Neutrophil (primary cell): ENCODE results near the gene DRC7.

Experiments
- H3K27ac ChIP-seq: fragments of 200-600 bp; sonication (generic); 2 replicates; pipeline ENCODE4 v1.5.1; 2016; ENCODE audit warnings: mild to moderate bottlenecking, moderate library complexity
- H3K27me3 ChIP-seq: fragments of 200-600 bp; sonication (generic); 2 replicates; pipeline ENCODE4 v1.6.0; 2016; ENCODE audit warnings: mild to moderate bottlenecking
- H3K36me3 ChIP-seq: fragments of 200-600 bp; sonication (generic); 2 replicates; pipeline ENCODE4 v1.5.1; 2017
- H3K4me1 ChIP-seq, 2 experiments: fragments of 200-600 bp in 1 of 2; sonication (generic) in 1 of 2; 1 replicate in 1 of 2; 2 replicates in 1 of 2; pipeline versions ENCODE4 v1.5.1 to v1.6.1; 2013 to 2016; ENCODE audit warnings: low read depth in 1 of 2, low read length in 1 of 2, mild to moderate bottlenecking in 1 of 2, moderate library complexity in 1 of 2; ENCODE audit not compliant: control insufficient read depth in 1 of 2, insufficient read depth in 1 of 2
- H3K4me3 ChIP-seq, 2 experiments: fragments of 200-600 bp in 1 of 2; sonication (generic) in 1 of 2; 1 replicate in 1 of 2; 2 replicates in 1 of 2; pipeline ENCODE4 v1.5.1; 2013 to 2016; ENCODE audit warnings: low read depth in 1 of 2, low read length in 1 of 2, mild to moderate bottlenecking in 1 of 2, moderate library complexity in 1 of 2
- H3K9me3 ChIP-seq: fragments of 200-600 bp; sonication (generic); 2 replicates; pipeline ENCODE4 v1.5.1; 2016
- CTCF ChIP-seq: fragments of 200-600 bp; sonication (generic); IDR thresholded peaks from 2 replicates; pipeline ENCODE4 v1.5.1; 2016; ENCODE audit warnings: antibody characterized with exemption

DRC7 gene

GRCh38 chr16:57694725-57695679 lies at the start of gene DRC7:
TSS of gene DRC7 (plus strand) at chr16:57694806. CDS start at chr16:57697950, 3,144 bp downstream.
- TF ChIP-seq CTCF: no peak
- H3K27me3 ChIP-seq: no peaks in the 10 kb centered on the region
- H3K9me3 ChIP-seq: no peaks in the 10 kb centered on the region
- H3K27ac ChIP-seq: peak within 1 kb of the TSS; percentile 96
- peak within 1 kb of the TSS; percentile 50 to 56 for H3K4me3 ChIP-seq
- H3K36me3 ChIP-seq: peaks cover 6% of the 10 kb centered on the region
- peaks cover 55 to 56% of the 10 kb centered on the region in 2 experiments for H3K4me1 ChIP-seq

GRCh38 chr16:57645169-57645568 lies 49.4 kb upstream of the DRC7 start:
- no peak overlapping the region for H3K4me3 ChIP-seq
- TF ChIP-seq CTCF: no peak
- H3K36me3 ChIP-seq: no peaks in the 10 kb centered on the region
- H3K27me3 ChIP-seq: peaks cover 72% of the 10 kb centered on the region
- H3K27ac ChIP-seq: no peak overlapping the region
- peaks cover 10 to 13% of the 10 kb centered on the region in 2 experiments for H3K4me1 ChIP-seq
- H3K9me3 ChIP-seq: no peaks in the 10 kb centered on the region

- H3K4me1 ChIP-seq: peaks cover 13 to 17% of the 10 kb centered on the region in 2 experiments
- H3K27me3 ChIP-seq: peaks cover 65% of the 10 kb centered on the region
- no peak for TF ChIP-seq CTCF
- H3K4me3 ChIP-seq: no peak overlapping the region
- H3K9me3 ChIP-seq: no peaks in the 10 kb centered on the region
- no peak overlapping the region for H3K27ac ChIP-seq
- H3K36me3 ChIP-seq: no peaks in the 10 kb centered on the region
These were observed 48.8 kb upstream of the DRC7 start for GRCh38 chr16:57645691-57646387.

GRCh38 chr16:57646388-57647039 lies 48.1 kb upstream of the DRC7 start:
- TF ChIP-seq CTCF: no peak

GRCh38 chr16:57647136-57647875 lies 47.3 kb upstream of the DRC7 start:
- H3K27me3 ChIP-seq: peaks cover 56% of the 10 kb centered on the region
- H3K4me1 ChIP-seq: peaks cover 13 to 17% of the 10 kb centered on the region in 2 experiments
- no peaks in the 10 kb centered on the region for H3K36me3 ChIP-seq
- no peak overlapping the region for H3K27ac ChIP-seq
- no peak overlapping the region for H3K4me3 ChIP-seq
- no peaks in the 10 kb centered on the region for H3K9me3 ChIP-seq
- TF ChIP-seq CTCF: no peak

More at GRCh38 chr16:57646388-57647039, 48.1 kb upstream of the DRC7 start:
- Histone ChIP-seq H3K4me3 (no peak overlapping the region), H3K27me3 (peaks cover 61% of the 10 kb centered on the region), H3K36me3 (no peaks in the 10 kb centered on the region), H3K27ac (no peak overlapping the region), H3K4me1 (peaks cover 13 to 17% of the 10 kb centered on the region in 2 experiments), H3K9me3 (no peaks in the 10 kb centered on the region)
